GM12872 (cell line): Measurements from ENCODE around the gene IGF1.

Source experiments
- CTCF ChIP-seq: IDR thresholded peaks from 3 replicates; pipeline ENCODE4 v1.5.1; 2011; ENCODE audit warnings: low read depth, mild to moderate bottlenecking, low read length, moderate library complexity; ENCODE audit not compliant: insufficient read depth

The IGF1 gene

GRCh38 chr12:102349079-102349478 lies 131.3 kb downstream of the IGF1 start:
- no peak for TF ChIP-seq CTCF

GRCh38 chr12:102347811-102348210 lies 132.6 kb downstream of the IGF1 start:
- no peak for TF ChIP-seq CTCF
